Measurements from ENCODE around the gene CSMD2.

DNA sequence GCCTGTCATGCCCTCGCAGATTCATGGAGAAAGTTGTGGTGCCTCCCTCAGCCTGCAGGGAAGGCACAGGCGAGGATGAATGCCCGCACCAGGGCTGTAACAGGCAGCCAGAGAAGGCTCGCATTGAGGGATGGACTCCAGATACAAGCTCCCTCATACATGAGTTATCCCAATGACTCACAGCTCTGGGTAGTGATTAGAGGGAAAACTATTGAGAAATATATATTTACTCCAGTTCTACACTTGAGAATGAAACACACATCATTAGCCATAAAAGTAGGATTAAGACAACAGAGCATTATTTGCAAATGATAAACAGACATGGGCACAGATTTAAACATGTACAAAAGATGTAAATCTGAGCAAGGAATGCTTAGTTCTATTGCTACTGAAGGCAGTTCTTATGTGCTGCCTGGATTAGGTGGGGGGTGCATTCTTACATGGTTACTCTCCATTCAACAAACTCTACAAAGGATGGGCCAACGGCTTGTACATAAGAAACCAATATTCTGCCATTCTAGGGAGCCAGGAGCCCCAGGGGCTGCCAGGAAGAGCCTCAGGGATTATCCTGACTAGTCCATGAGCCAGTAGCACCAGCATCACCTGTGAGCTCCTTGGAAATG lies 97.9 kb downstream of the CSMD2 start:
- TF ChIP-seq, protein P1, sequence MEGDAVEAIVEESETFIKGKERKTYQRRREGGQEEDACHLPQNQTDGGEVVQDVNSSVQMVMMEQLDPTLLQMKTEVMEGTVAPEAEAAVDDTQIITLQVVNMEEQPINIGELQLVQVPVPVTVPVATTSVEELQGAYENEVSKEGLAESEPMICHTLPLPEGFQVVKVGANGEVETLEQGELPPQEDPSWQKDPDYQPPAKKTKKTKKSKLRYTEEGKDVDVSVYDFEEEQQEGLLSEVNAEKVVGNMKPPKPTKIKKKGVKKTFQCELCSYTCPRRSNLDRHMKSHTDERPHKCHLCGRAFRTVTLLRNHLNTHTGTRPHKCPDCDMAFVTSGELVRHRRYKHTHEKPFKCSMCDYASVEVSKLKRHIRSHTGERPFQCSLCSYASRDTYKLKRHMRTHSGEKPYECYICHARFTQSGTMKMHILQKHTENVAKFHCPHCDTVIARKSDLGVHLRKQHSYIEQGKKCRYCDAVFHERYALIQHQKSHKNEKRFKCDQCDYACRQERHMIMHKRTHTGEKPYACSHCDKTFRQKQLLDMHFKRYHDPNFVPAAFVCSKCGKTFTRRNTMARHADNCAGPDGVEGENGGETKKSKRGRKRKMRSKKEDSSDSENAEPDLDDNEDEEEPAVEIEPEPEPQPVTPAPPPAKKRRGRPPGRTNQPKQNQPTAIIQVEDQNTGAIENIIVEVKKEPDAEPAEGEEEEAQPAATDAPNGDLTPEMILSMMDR (conservative IDR thresholded peaks at IDR 0.05; ENCODE audit: low read length) = no peak
- TF ChIP-seq EZH2phosphoT487 (IDR thresholded peaks at IDR 0.05; ENCODE audit: borderline replicate concordance) = no peak
